ENCODE results near the gene KLRF1. TPM values are rescaled to one million over a fixed set of nuclear protein-coding genes. Genes with fewer than 3 reads are reported as not detected.
"Not testable (repeated sequence)": the region's sequence is repeated elsewhere in the genome, so short reads cannot be mapped to it uniquely, and the experiment has no call there.

KLRF1 gene
- total RNA-seq, 1 experiment from 2014 or later: not detected

GRCh38 chr12:9868311-9868801 is 41.1 kb downstream of the KLRF1 start:
- Histone ChIP-seq H3K4me1 (ENCODE audit: low read length) (peaks cover 16% of the 10 kb centered on the region), H3K79me2 (ENCODE audit: low read length) (no peaks in the 10 kb centered on the region), H4K20me1 (ENCODE audit: insufficient read depth, low read depth, low read length) (no peaks in the 10 kb centered on the region), H3K36me3 (ENCODE audit: insufficient read depth, low read length) (no peaks in the 10 kb centered on the region), H3K9ac (ENCODE audit: low read length) (no peak overlapping the region), H3K4me3 (ENCODE audit: low read length) (no peak overlapping the region), H3K9me2 (replicated peaks; ENCODE audit: insufficient read depth, low read length) (no peaks in the 10 kb centered on the region), H3K4me2 (ENCODE audit: low read depth, low read length, poor library complexity, severe bottlenecking) (peak overlapping the region; percentile 69), H3K9me3 (ENCODE audit: low read length) (no peaks in the 10 kb centered on the region), H3K27ac (ENCODE audit: low read length) (no peak overlapping the region), H3K27me3 (ENCODE audit: low read length) (0 out of 2 replicates have a peak, but pooled peaks cover 2% of the 10 kb centered on the region), H2AFZ (ENCODE audit: low read length) (no peak overlapping the region)
- no peak for DNase-seq

GRCh38 chr12:9868951-9869306 is 41.6 kb downstream of the KLRF1 start:
- H3K9me3 ChIP-seq (ENCODE audit: low read length): no peaks in the 10 kb centered on the region
- H3K27me3 ChIP-seq (ENCODE audit: low read length): 0 out of 2 replicates have a peak, but pooled peaks cover 2% of the 10 kb centered on the region
- no peaks in the 10 kb centered on the region for H3K9me2 ChIP-seq (replicated peaks; ENCODE audit: insufficient read depth, low read length)
- H4K20me1 ChIP-seq (ENCODE audit: insufficient read depth, low read depth, low read length): no peaks in the 10 kb centered on the region
- H3K4me1 ChIP-seq (ENCODE audit: low read length): peaks cover 16% of the 10 kb centered on the region
- H2AFZ ChIP-seq (ENCODE audit: low read length): 0 out of 2 replicates have a peak overlapping the region, but pooled peaks have one; percentile 4
- H3K36me3 ChIP-seq (ENCODE audit: insufficient read depth, low read length): no peaks in the 10 kb centered on the region
- H3K79me2 ChIP-seq (ENCODE audit: low read length): no peaks in the 10 kb centered on the region
- no peak for DNase-seq
- H3K4me3 ChIP-seq (ENCODE audit: low read length): peak overlapping the region; percentile 51; the same call in 1 of the 2 replicates
- H3K27ac ChIP-seq (ENCODE audit: low read length): no peak overlapping the region
- no peak overlapping the region; the same call in 1 of the 2 replicates for H3K9ac ChIP-seq (ENCODE audit: low read length)
- peak overlapping the region; percentile 69 for H3K4me2 ChIP-seq (ENCODE audit: low read depth, low read length, poor library complexity, severe bottlenecking)

- H3K36me3 ChIP-seq (ENCODE audit: insufficient read depth, low read length): no peaks in the 10 kb centered on the region
- no peak for DNase-seq
- H2AFZ ChIP-seq (ENCODE audit: low read length): peak within 1 kb of the TSS; percentile 72
- H3K27ac ChIP-seq (ENCODE audit: low read length): no peak within 1 kb of the TSS
- H3K4me2 ChIP-seq (ENCODE audit: low read depth, low read length, poor library complexity, severe bottlenecking): peak within 1 kb of the TSS; percentile 69
- H3K9me2 ChIP-seq (replicated peaks; ENCODE audit: insufficient read depth, low read length): no peaks in the 10 kb centered on the region
- H4K20me1 ChIP-seq (ENCODE audit: insufficient read depth, low read depth, low read length): no peaks in the 10 kb centered on the region
- peaks cover 16% of the 10 kb centered on the region for H3K4me1 ChIP-seq (ENCODE audit: low read length)
- H3K27me3 ChIP-seq (ENCODE audit: low read length): 0 out of 2 replicates have a peak, but pooled peaks cover 2% of the 10 kb centered on the region
- no peaks in the 10 kb centered on the region for H3K79me2 ChIP-seq (ENCODE audit: low read length)
- peak within 1 kb of the TSS; percentile 51 for H3K4me3 ChIP-seq (ENCODE audit: low read length)
- peak within 1 kb of the TSS; percentile 40 for H3K9ac ChIP-seq (ENCODE audit: low read length)
- no peaks in the 10 kb centered on the region for H3K9me3 ChIP-seq (ENCODE audit: low read length)
Measured at GRCh38 chr12:9869307-9870161, 42.3 kb downstream of the KLRF1 start, which contains the start of gene CLEC2B. Gene CLEC2B (minus strand): TSS chr12:9869354.

- Histone ChIP-seq H3K79me2 (ENCODE audit: low read length) (no peaks in the 10 kb centered on the region), H3K27ac (ENCODE audit: low read length) (no peak overlapping the region), H3K4me3 (ENCODE audit: low read length) (peak overlapping the region; percentile 51; the same call in 1 of the 2 replicates)
Measured at GRCh38 chr12:9870286-9870866, 43.1 kb downstream of the KLRF1 start.

GRCh38 chr12:9872162-9872561 is 44.9 kb downstream of the KLRF1 start:
- no peak overlapping the region for H3K4me3 ChIP-seq (ENCODE audit: low read length)
- H3K9me3 ChIP-seq (ENCODE audit: low read length): no peaks in the 10 kb centered on the region
- H4K20me1 ChIP-seq (ENCODE audit: insufficient read depth, low read depth, low read length): no peaks in the 10 kb centered on the region
- DNase-seq: no peak
- H3K9ac ChIP-seq (ENCODE audit: low read length): no peak overlapping the region
- H3K9me2 ChIP-seq (replicated peaks; ENCODE audit: insufficient read depth, low read length): no peaks in the 10 kb centered on the region
- H3K36me3 ChIP-seq (ENCODE audit: insufficient read depth, low read length): no peaks in the 10 kb centered on the region
- 0 out of 2 replicates have a peak, but pooled peaks cover 2% of the 10 kb centered on the region for H3K27me3 ChIP-seq (ENCODE audit: low read length)
- no peak overlapping the region for H2AFZ ChIP-seq (ENCODE audit: low read length)
- H3K27ac ChIP-seq (ENCODE audit: low read length): no peak overlapping the region
- peaks cover 14% of the 10 kb centered on the region for H3K4me1 ChIP-seq (ENCODE audit: low read length)
- no peak overlapping the region for H3K4me2 ChIP-seq (ENCODE audit: low read depth, low read length, poor library complexity, severe bottlenecking)
- H3K79me2 ChIP-seq (ENCODE audit: low read length): no peaks in the 10 kb centered on the region

More at GRCh38 chr12:9870286-9870866, 43.1 kb downstream of the KLRF1 start:
- Histone ChIP-seq H3K4me1 (ENCODE audit: low read length) (peaks cover 16% of the 10 kb centered on the region), H3K27me3 (ENCODE audit: low read length) (0 out of 2 replicates have a peak, but pooled peaks cover 2% of the 10 kb centered on the region), H3K9ac (ENCODE audit: low read length) (peak overlapping the region; percentile 40; the same call in 1 of the 2 replicates), H3K4me2 (ENCODE audit: low read depth, low read length, poor library complexity, severe bottlenecking) (peak overlapping the region; percentile 69), H2AFZ (ENCODE audit: low read length) (peak overlapping the region; percentile 72), H3K36me3 (ENCODE audit: insufficient read depth, low read length) (no peaks in the 10 kb centered on the region), H3K9me3 (ENCODE audit: low read length) (no peaks in the 10 kb centered on the region), H3K9me2 (replicated peaks; ENCODE audit: insufficient read depth, low read length) (no peaks in the 10 kb centered on the region), H4K20me1 (ENCODE audit: insufficient read depth, low read depth, low read length) (no peaks in the 10 kb centered on the region)
- no peak for DNase-seq

- Histone ChIP-seq H4K20me1 (ENCODE audit: insufficient read depth, low read depth, low read length) (no peaks in the 10 kb centered on the region), H3K36me3 (ENCODE audit: insufficient read depth, low read length) (no peaks in the 10 kb centered on the region), H3K4me3 (ENCODE audit: low read length) (no peak overlapping the region), H3K4me2 (ENCODE audit: low read depth, low read length, poor library complexity, severe bottlenecking) (no peak overlapping the region), H3K9ac (ENCODE audit: low read length) (no peak overlapping the region), H3K9me3 (ENCODE audit: low read length) (no peaks in the 10 kb centered on the region), H3K9me2 (replicated peaks; ENCODE audit: insufficient read depth, low read length) (no peaks in the 10 kb centered on the region), H3K79me2 (ENCODE audit: low read length) (no peaks in the 10 kb centered on the region), H3K4me1 (ENCODE audit: low read length) (peaks cover 14% of the 10 kb centered on the region), H2AFZ (ENCODE audit: low read length) (no peak overlapping the region), H3K27ac (ENCODE audit: low read length) (no peak overlapping the region), H3K27me3 (ENCODE audit: low read length) (0 out of 2 replicates have a peak, but pooled peaks cover 2% of the 10 kb centered on the region)
- no peak for DNase-seq
Measured at GRCh38 chr12:9872742-9873141, 45.5 kb downstream of the KLRF1 start.

- H3K4me2 ChIP-seq (ENCODE audit: low read depth, low read length, poor library complexity, severe bottlenecking); H3K36me3 ChIP-seq (ENCODE audit: insufficient read depth, low read length); H3K4me1 ChIP-seq (ENCODE audit: low read length); H3K27me3 ChIP-seq (ENCODE audit: low read length); H3K9me2 ChIP-seq (replicated peaks; ENCODE audit: insufficient read depth, low read length); H3K9me3 ChIP-seq (ENCODE audit: low read length); H4K20me1 ChIP-seq (ENCODE audit: insufficient read depth, low read depth, low read length); DNase-seq; H3K4me3 ChIP-seq (ENCODE audit: low read length); H3K9ac ChIP-seq (ENCODE audit: low read length); H2AFZ ChIP-seq (ENCODE audit: low read length); H3K27ac ChIP-seq (ENCODE audit: low read length); H3K79me2 ChIP-seq (ENCODE audit: low read length): not testable (repeated sequence)
Measured at GRCh38 chr12:9876120-9876519, 48.8 kb downstream of the KLRF1 start.

- H3K9me3 ChIP-seq (ENCODE audit: low read length): no peaks in the 10 kb centered on the region
- no peak overlapping the region for H3K4me3 ChIP-seq (ENCODE audit: low read length)
- no peak overlapping the region for H3K9ac ChIP-seq (ENCODE audit: low read length)
- no peaks in the 10 kb centered on the region for H4K20me1 ChIP-seq (ENCODE audit: insufficient read depth, low read depth, low read length)
- H3K27me3 ChIP-seq (ENCODE audit: low read length): no peaks in the 10 kb centered on the region
- no peaks in the 10 kb centered on the region for H3K36me3 ChIP-seq (ENCODE audit: insufficient read depth, low read length)
- H3K4me2 ChIP-seq (ENCODE audit: low read depth, low read length, poor library complexity, severe bottlenecking): no peak overlapping the region
- no peak for DNase-seq
- no peak overlapping the region for H3K27ac ChIP-seq (ENCODE audit: low read length)
- no peaks in the 10 kb centered on the region for H3K4me1 ChIP-seq (ENCODE audit: low read length)
- no peaks in the 10 kb centered on the region for H3K79me2 ChIP-seq (ENCODE audit: low read length)
- no peak overlapping the region for H2AFZ ChIP-seq (ENCODE audit: low read length)
- no peaks in the 10 kb centered on the region for H3K9me2 ChIP-seq (replicated peaks; ENCODE audit: insufficient read depth, low read length)
Measured at GRCh38 chr12:9880532-9881078, 53.3 kb downstream of the KLRF1 start.
